SK-N-SH (cell line): Measurements from ENCODE around the gene AMPD2.

Experiments
- CHD2 ChIP-seq: fragments of 150-350 bp; IDR thresholded peaks from 2 replicates; pipeline ENCODE4 v1.6.1; 2018; ENCODE audit warnings: low read length; ENCODE audit not compliant: partially characterized antibody
- CTCF ChIP-seq: fragments of 200-600 bp; sonication (generic); IDR thresholded peaks from 2 replicates; pipeline ENCODE4 v1.6.1; 2017; ENCODE audit warnings: antibody characterized with exemption, mild to moderate bottlenecking, moderate library complexity
- FOXM1 ChIP-seq: IDR thresholded peaks from 2 replicates; pipeline ENCODE4 v1.4.0; 2012; ENCODE audit warnings: low read depth, mild to moderate bottlenecking
- GABPA ChIP-seq: IDR thresholded peaks from 2 replicates; pipeline ENCODE4 v1.4.0; 2012; ENCODE audit warnings: low read depth, mild to moderate bottlenecking
- NFIC ChIP-seq: IDR thresholded peaks from 2 replicates; pipeline ENCODE4 v1.4.0; 2012; ENCODE audit warnings: borderline replicate concordance
- POLR2AphosphoS5 ChIP-seq: IDR thresholded peaks from 2 replicates; pipeline ENCODE4 v1.6.1; 2012; ENCODE audit warnings: low read depth, low read length
- RFX5 ChIP-seq: IDR thresholded peaks from 2 replicates; pipeline ENCODE4 v1.6.1; 2012; ENCODE audit warnings: mild to moderate bottlenecking, improper control_type of control experiment, low read length
- SIN3A ChIP-seq: IDR thresholded peaks from 2 replicates; pipeline ENCODE4 v1.6.1; 2012; ENCODE audit warnings: low read depth, mild to moderate bottlenecking, low read length, moderate library complexity, borderline replicate concordance
- ZBTB33 ChIP-seq: IDR thresholded peaks from 2 replicates; pipeline ENCODE4 v1.4.0; 2012; ENCODE audit warnings: low read depth, borderline replicate concordance

GRCh38 chr1:109579491-109579890, 40.1 kb upstream of the AMPD2 start:
- TF ChIP-seq CTCF (no peak), NFIC (no peak), CHD2 (no peak), POLR2AphosphoS5 (no peak), RFX5 (no peak), GABPA (no peak), SIN3A (no peak), FOXM1 (no peak), ZBTB33 (no peak)
